ES-I3 (cell line): ENCODE data around the gene CEACAM1.
"Not testable (repeated sequence)": the region's sequence is repeated elsewhere in the genome, so short reads cannot be mapped to it uniquely, and the experiment has no call there.

Experiments used
- H3K36me3 ChIP-seq: 2 replicates; pipeline ENCODE4 v1.6.1; 2013; ENCODE audit warnings: mild to moderate bottlenecking, low read length, control low read depth, moderate library complexity; ENCODE audit not compliant: insufficient read depth
- H3K4me1 ChIP-seq: 2 replicates; pipeline ENCODE4 v1.6.1; 2013; ENCODE audit warnings: mild to moderate bottlenecking, control low read depth, low read length; ENCODE audit not compliant: insufficient read depth
- H3K9ac ChIP-seq: 2 replicates; pipeline ENCODE4 v1.6.1; 2013; ENCODE audit warnings: low read depth, mild to moderate bottlenecking, low read length, moderate library complexity
- H3K9me3 ChIP-seq: 2 replicates; pipeline ENCODE4 v1.6.1; 2013; ENCODE audit warnings: mild to moderate bottlenecking, low read length, moderate library complexity; ENCODE audit not compliant: control insufficient read depth, insufficient read depth

The CEACAM1 gene

GRCh38 chr19:42512130-42512636, 16.1 kb downstream of the CEACAM1 start:
- Histone ChIP-seq H3K9ac (no peak overlapping the region), H3K36me3 (no peaks in the 10 kb centered on the region), H3K4me1 (peaks cover 8% of the 10 kb centered on the region), H3K9me3 (no peaks in the 10 kb centered on the region; the same call in 1 of the 2 replicates)

GRCh38 chr19:42511340-42511739, 16.9 kb downstream of the CEACAM1 start:
- no peaks in the 10 kb centered on the region for H3K9me3 ChIP-seq
- H3K36me3 ChIP-seq: no peaks in the 10 kb centered on the region
- peaks cover 8% of the 10 kb centered on the region for H3K4me1 ChIP-seq
- no peak overlapping the region for H3K9ac ChIP-seq

GRCh38 chr19:42508892-42509444, 19.3 kb downstream of the CEACAM1 start:
- H3K4me1 ChIP-seq: peaks cover 8% of the 10 kb centered on the region
- H3K9me3 ChIP-seq: no peaks in the 10 kb centered on the region
- no peaks in the 10 kb centered on the region for H3K36me3 ChIP-seq
- H3K9ac ChIP-seq: no peak overlapping the region

GRCh38 chr19:42505066-42505465, 23.2 kb downstream of the CEACAM1 start:
- Histone ChIP-seq H3K9ac (no peak overlapping the region), H3K9me3 (no peaks in the 10 kb centered on the region), H3K36me3 (no peaks in the 10 kb centered on the region), H3K4me1 (peaks cover 8% of the 10 kb centered on the region; the same call in 1 of the 2 replicates)

GRCh38 chr19:42501733-42502132, 26.5 kb downstream of the CEACAM1 start:
- Histone ChIP-seq H3K9me3 (no peaks in the 10 kb centered on the region), H3K4me1 (peaks cover 11% of the 10 kb centered on the region; the same call in 1 of the 2 replicates), H3K9ac (no peak overlapping the region), H3K36me3 (no peaks in the 10 kb centered on the region)

- H3K9ac ChIP-seq, H3K36me3 ChIP-seq, H3K9me3 ChIP-seq: not testable (repeated sequence)
- H3K4me1 ChIP-seq: peaks cover 11% of the 10 kb centered on the region; the same call in 1 of the 2 replicates
These were observed 27.0 kb downstream of the CEACAM1 start for GRCh38 chr19:42501243-42501642.

GRCh38 chr19:42498169-42498757, 30.0 kb downstream of the CEACAM1 start:
- Histone ChIP-seq H3K4me1 (peaks cover 11% of the 10 kb centered on the region; the same call in 1 of the 2 replicates), H3K36me3 (no peaks in the 10 kb centered on the region), H3K9me3 (no peaks in the 10 kb centered on the region), H3K9ac (no peak overlapping the region)

GRCh38 chr19:42497492-42498168, 30.7 kb downstream of the CEACAM1 start:
- Histone ChIP-seq H3K36me3 (no peaks in the 10 kb centered on the region), H3K9me3 (no peaks in the 10 kb centered on the region), H3K9ac (no peak overlapping the region), H3K4me1 (peaks cover 11% of the 10 kb centered on the region; the same call in 1 of the 2 replicates)

- Histone ChIP-seq H3K9ac (no peak overlapping the region), H3K36me3 (no peaks in the 10 kb centered on the region), H3K9me3 (no peaks in the 10 kb centered on the region), H3K4me1 (peaks cover 11% of the 10 kb centered on the region; the same call in 1 of the 2 replicates)
These were observed 31.7 kb downstream of the CEACAM1 start for GRCh38 chr19:42496460-42497133.

GRCh38 chr19:42495663-42496062, 32.6 kb downstream of the CEACAM1 start:
- Histone ChIP-seq H3K4me1 (peaks cover 11% of the 10 kb centered on the region; the same call in 1 of the 2 replicates), H3K9ac (no peak overlapping the region), H3K36me3 (no peaks in the 10 kb centered on the region), H3K9me3 (no peaks in the 10 kb centered on the region)

GRCh38 chr19:42494321-42494720, 34.0 kb downstream of the CEACAM1 start:
- Histone ChIP-seq H3K9ac (no peak overlapping the region), H3K9me3 (no peaks in the 10 kb centered on the region), H3K4me1 (peaks cover 11% of the 10 kb centered on the region; the same call in 1 of the 2 replicates), H3K36me3 (no peaks in the 10 kb centered on the region)

- peaks cover 6% of the 10 kb centered on the region; the same call in 1 of the 2 replicates for H3K4me1 ChIP-seq
- no peaks in the 10 kb centered on the region for H3K36me3 ChIP-seq
- H3K9ac ChIP-seq: no peak overlapping the region
- no peaks in the 10 kb centered on the region for H3K9me3 ChIP-seq
These were observed 39.3 kb downstream of the CEACAM1 start for GRCh38 chr19:42488783-42489521.

GRCh38 chr19:42487798-42488178, 40.5 kb downstream of the CEACAM1 start:
- Histone ChIP-seq H3K4me1 (peaks cover 6% of the 10 kb centered on the region; the same call in 1 of the 2 replicates), H3K9me3 (no peaks in the 10 kb centered on the region), H3K36me3 (no peaks in the 10 kb centered on the region), H3K9ac (no peak overlapping the region)
